H1 (cell line): ENCODE results near the gene SGMS1.

Source experiments
- ATF3 ChIP-seq: IDR thresholded peaks from 2 replicates; pipeline ENCODE4 v1.6.1; 2011; ENCODE audit warnings: low read depth, mild to moderate bottlenecking, low read length; ENCODE audit not compliant: insufficient read depth
- CTCF ChIP-seq, 3 experiments: IDR thresholded peaks; 1 replicate in 2 of 3; 2 replicates in 1 of 3; pipeline versions ENCODE4 v1.5.1 to v1.6.1; 2011; ENCODE audit warnings: low read length in 3 of 3, mild to moderate bottlenecking in 3 of 3, inconsistent platforms in 2 of 3, low read depth in 1 of 3, moderate library complexity in 1 of 3; ENCODE audit not compliant: insufficient read depth in 1 of 3; ENCODE audit errors: control extremely low read depth in 1 of 3
- EZH2 ChIP-seq: fragments of 200-600 bp; sonication (generic); IDR thresholded peaks from 2 replicates; pipeline ENCODE4 v1.7.1; 2012; ENCODE audit warnings: low read depth, mild to moderate bottlenecking, moderate library complexity, low read length, inconsistent platforms; ENCODE audit not compliant: severe bottlenecking
- RAD21 ChIP-seq, 2 experiments: IDR thresholded peaks in 1 of 2; conservative IDR thresholded peaks in 1 of 2; 2 replicates each; pipeline ENCODE4 v1.6.1; 2011; ENCODE audit warnings: low read depth in 2 of 2, low read length in 2 of 2, improper control_type of control experiment in 1 of 2, inconsistent platforms in 1 of 2, mild to moderate bottlenecking in 1 of 2, moderate library complexity in 1 of 2
- SIN3A ChIP-seq, 2 experiments: IDR thresholded peaks in 1 of 2; conservative IDR thresholded peaks in 1 of 2; 2 replicates each; pipeline ENCODE4 v1.6.1; 2011 to 2012; ENCODE audit warnings: low read length in 2 of 2, improper control_type of control experiment in 1 of 2, low read depth in 1 of 2, mild to moderate bottlenecking in 1 of 2
- TEAD4 ChIP-seq: IDR thresholded peaks from 2 replicates; pipeline ENCODE4 v1.6.1; 2012; ENCODE audit warnings: low read depth, low read length, inconsistent platforms, mixed read lengths

DNA sequence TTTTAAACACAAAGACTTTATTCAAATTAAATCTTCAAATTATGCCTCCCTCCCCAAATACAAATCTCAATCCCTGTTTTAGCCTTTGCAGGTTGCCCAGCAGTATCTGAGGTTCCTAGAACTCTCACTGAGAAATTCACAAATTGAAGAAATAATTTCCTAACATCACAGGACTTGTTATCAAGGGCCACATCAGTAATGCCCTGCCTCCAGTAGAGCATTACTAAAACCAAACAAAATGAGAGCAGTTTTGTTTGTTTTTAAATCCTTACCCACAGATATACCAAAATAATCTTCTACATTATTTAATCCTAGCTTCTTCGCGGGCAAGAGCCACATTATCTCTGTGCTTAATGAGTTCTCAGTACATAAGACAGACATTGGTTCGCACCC, 152.2 kb downstream of the SGMS1 start:
- no peak for TF ChIP-seq CTCF (IDR thresholded peaks at IDR 0.05; ENCODE audit: control extremely low read depth in 1 of 3, insufficient read depth in 1 of 3, low read depth in 1 of 3, low read length in 3 of 3)
- no peak for TF ChIP-seq TEAD4
- no peak for TF ChIP-seq EZH2
- no peak for TF ChIP-seq ATF3
- no peak for TF ChIP-seq RAD21 (IDR thresholded peaks at IDR 0.05 in 1 of 2, conservative IDR thresholded peaks at IDR 0.05 in 1 of 2; ENCODE audit: low read depth in 2 of 2, low read length in 2 of 2)
- TF ChIP-seq SIN3A (conservative IDR thresholded peaks at IDR 0.05 in 1 of 2, IDR thresholded peaks at IDR 0.05 in 1 of 2; ENCODE audit: low read depth in 1 of 2, low read length in 2 of 2), result no peak
